HEK293 (cell line): ENCODE measurements around the gene PCYOX1L.

Source experiments
- CTCF ChIA-PET: fragments of 350-600 bp; formaldehyde crosslinking; extraction: SDS; loops from one replicate; lab custom pipeline; 2021; ENCODE audit warnings: antibody characterized with exemption; lab: Yijun Ruan, JAX
- POLR2A ChIA-PET: fragments of 300-600 bp; formaldehyde crosslinking; extraction: SDS; loops from one replicate; lab custom pipeline; 2020; ENCODE audit warnings: antibody characterized with exemption, inconsistent platforms; lab: Yijun Ruan, JAX
- H3K27ac ChIP-seq: fragments of 200-500 bp; sonication (Bioruptor generic); 2 replicates; pipeline ENCODE4 v1.5.1; 2014; ENCODE audit warnings: low read depth, low read length, control low read depth, inconsistent platforms; ENCODE audit errors: extremely low read depth
- H3K36me3 ChIP-seq, 2 experiments: fragments of 200-500 bp in 1 of 2; sonication (Bioruptor generic) in 1 of 2; 1 replicate in 1 of 2; 2 replicates in 1 of 2; pipeline ENCODE4 v1.5.1; 2014 to 2017; ENCODE audit warnings: inconsistent platforms in 2 of 2, low read length in 2 of 2; ENCODE audit not compliant: control insufficient read depth in 2 of 2, insufficient read depth in 1 of 2
- H3K4me1 ChIP-seq: fragments of 200-500 bp; sonication (Bioruptor generic); 2 replicates; pipeline ENCODE4 v1.5.1; 2014; ENCODE audit warnings: mild to moderate bottlenecking, low read length, inconsistent platforms; ENCODE audit not compliant: control insufficient read depth, insufficient read depth
- H3K4me3 ChIP-seq: 2 replicates; pipeline ENCODE4 v1.5.1; 2011; ENCODE audit warnings: low read depth, mild to moderate bottlenecking, control low read depth, low read length, moderate library complexity
- H3K9me3 ChIP-seq: fragments of 200-500 bp; sonication (Bioruptor generic); 2 replicates; pipeline ENCODE4 v1.5.1; 2014; ENCODE audit warnings: low read depth, low read length, inconsistent platforms; ENCODE audit not compliant: control insufficient read depth, insufficient read depth
- GLI4 ChIP-seq: fragments of 450-650 bp; formaldehyde crosslinking; IDR thresholded peaks from 2 replicates; pipeline ENCODE4 v1.5.1; 2016; ENCODE audit warnings: missing biosample characterization, missing genetic modification characterization
- HOXA7 ChIP-seq: sonication (generic); formaldehyde crosslinking; IDR thresholded peaks from 2 replicates; pipeline ENCODE4 v1.8.1; 2022; ENCODE audit warnings: missing genetic modification reagents, borderline replicate concordance
- HOXD13 ChIP-seq: sonication (generic); formaldehyde crosslinking; IDR thresholded peaks from 2 replicates; pipeline ENCODE4 v1.8.0; 2022; ENCODE audit warnings: missing genetic modification reagents, borderline replicate concordance
- RBAK ChIP-seq: fragments of 450-650 bp; formaldehyde crosslinking; IDR thresholded peaks from 2 replicates; pipeline ENCODE4 v1.5.1; 2016; ENCODE audit warnings: missing biosample characterization, missing genetic modification characterization
- SP2 ChIP-seq: fragments of 450-650 bp; formaldehyde crosslinking; IDR thresholded peaks from 2 replicates; pipeline ENCODE4 v1.5.1; 2016; ENCODE audit warnings: missing biosample characterization, missing genetic modification characterization
- YY2 ChIP-seq: fragments of 450-650 bp; formaldehyde crosslinking; IDR thresholded peaks from 2 replicates; pipeline ENCODE4 v1.5.1; 2016; ENCODE audit warnings: missing biosample characterization, missing genetic modification characterization
- ZNF114 ChIP-seq: fragments of 450-650 bp; formaldehyde crosslinking; IDR thresholded peaks from 2 replicates; pipeline ENCODE4 v1.5.0; 2017; ENCODE audit warnings: missing biosample characterization, missing genetic modification characterization
- ZNF121 ChIP-seq: fragments of 450-650 bp; formaldehyde crosslinking; IDR thresholded peaks from 2 replicates; pipeline ENCODE4 v1.5.1; 2016; ENCODE audit warnings: missing biosample characterization, missing genetic modification characterization
- ZNF132 ChIP-seq: fragments of 450-650 bp; formaldehyde crosslinking; IDR thresholded peaks from 2 replicates; pipeline ENCODE4 v1.5.1; 2017; ENCODE audit warnings: missing biosample characterization, missing genetic modification characterization, borderline replicate concordance
- ZNF138 ChIP-seq: fragments of 450-650 bp; formaldehyde crosslinking; IDR thresholded peaks from 2 replicates; pipeline ENCODE4 v1.5.1; 2016; ENCODE audit warnings: missing biosample characterization, missing genetic modification characterization, borderline replicate concordance
- ZNF239 ChIP-seq: fragments of 450-650 bp; formaldehyde crosslinking; IDR thresholded peaks from 2 replicates; pipeline ENCODE4 v1.5.1; 2016; ENCODE audit warnings: missing biosample characterization, missing genetic modification characterization
- ZNF341 ChIP-seq: fragments of 450-650 bp; formaldehyde crosslinking; IDR thresholded peaks from 2 replicates; pipeline ENCODE4; 2016; ENCODE audit warnings: low read depth, missing biosample characterization, missing genetic modification characterization
- ZNF433 ChIP-seq: fragments of 450-650 bp; formaldehyde crosslinking; IDR thresholded peaks from 2 replicates; pipeline ENCODE4 v1.5.1; 2016; ENCODE audit warnings: missing biosample characterization, missing genetic modification characterization, low read depth
- ZNF623 ChIP-seq: fragments of 450-650 bp; formaldehyde crosslinking; IDR thresholded peaks from 2 replicates; pipeline ENCODE4 v1.5.1; 2016; ENCODE audit warnings: missing biosample characterization, missing genetic modification characterization
- ZNF664 ChIP-seq: fragments of 450-650 bp; formaldehyde crosslinking; IDR thresholded peaks from 2 replicates; pipeline ENCODE4 v1.5.1; 2016; ENCODE audit warnings: missing biosample characterization, missing genetic modification characterization
- ZNF701 ChIP-seq: fragments of 450-650 bp; formaldehyde crosslinking; IDR thresholded peaks from 2 replicates; pipeline ENCODE4 v1.5.1; 2016; ENCODE audit warnings: missing biosample characterization, missing genetic modification characterization
- ZNF747 ChIP-seq: fragments of 450-650 bp; formaldehyde crosslinking; IDR thresholded peaks from 2 replicates; pipeline ENCODE4 v1.5.1; 2016; ENCODE audit warnings: missing biosample characterization, missing genetic modification characterization
- ZNF76 ChIP-seq: fragments of 450-650 bp; formaldehyde crosslinking; IDR thresholded peaks from 2 replicates; pipeline ENCODE4; 2016; ENCODE audit warnings: low read depth, missing biosample characterization, missing genetic modification characterization, borderline replicate concordance
- ZNF785 ChIP-seq: fragments of 450-650 bp; formaldehyde crosslinking; IDR thresholded peaks from 2 replicates; pipeline ENCODE4 v1.5.1; 2016; ENCODE audit warnings: missing biosample characterization, missing genetic modification characterization
- TF ChIP-seq, protein P1 (sequence below): fragments of 450-650 bp; formaldehyde crosslinking; IDR thresholded peaks from 2 replicates; pipeline ENCODE4 v1.5.1; 2016; ENCODE audit warnings: missing biosample characterization, missing genetic modification characterization
- TF ChIP-seq, protein P2 (sequence below): fragments of 450-650 bp; formaldehyde crosslinking; IDR thresholded peaks from 2 replicates; pipeline ENCODE4 v1.5.1; 2016; ENCODE audit warnings: missing biosample characterization, missing genetic modification characterization
- TF ChIP-seq, protein P3 (sequence below): fragments of 450-650 bp; formaldehyde crosslinking; IDR thresholded peaks from 2 replicates; pipeline ENCODE4 v1.5.1; 2016; ENCODE audit warnings: missing biosample characterization, missing genetic modification characterization

PCYOX1L gene

GRCh38 chr5:149379818-149380374 lies 22.1 kb downstream of the PCYOX1L start:
- POLR2A ChIA-PET: interaction anchor here (0.9 kb wide), 1 partner anchor 59 kb away, joined by 3 read pairs; no protein-coding TSS in a partner anchor
- no peak overlapping the region for H3K27ac ChIP-seq
- no peaks in the 10 kb centered on the region for H3K9me3 ChIP-seq
- no peak overlapping the region for H3K4me3 ChIP-seq
- TF ChIP-seq, protein P1, sequence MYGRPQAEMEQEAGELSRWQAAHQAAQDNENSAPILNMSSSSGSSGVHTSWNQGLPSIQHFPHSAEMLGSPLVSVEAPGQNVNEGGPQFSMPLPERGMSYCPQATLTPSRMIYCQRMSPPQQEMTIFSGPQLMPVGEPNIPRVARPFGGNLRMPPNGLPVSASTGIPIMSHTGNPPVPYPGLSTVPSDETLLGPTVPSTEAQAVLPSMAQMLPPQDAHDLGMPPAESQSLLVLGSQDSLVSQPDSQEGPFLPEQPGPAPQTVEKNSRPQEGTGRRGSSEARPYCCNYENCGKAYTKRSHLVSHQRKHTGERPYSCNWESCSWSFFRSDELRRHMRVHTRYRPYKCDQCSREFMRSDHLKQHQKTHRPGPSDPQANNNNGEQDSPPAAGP (tag by site-specific recombination): no peak
- TF ChIP-seq ZNF132: no peak
- TF ChIP-seq ZNF664 (tag by site-specific recombination): peak; percentile 75
- CTCF ChIA-PET: interaction anchor here (0.7 to 11.8 kb wide), 8 partner anchors 9 to 111 kb away, joined by 3 to 205 read pairs (median 4); no protein-coding TSS in a partner anchor
- no peaks in the 10 kb centered on the region for H3K36me3 ChIP-seq
- H3K4me1 ChIP-seq: no peaks in the 10 kb centered on the region

DNA sequence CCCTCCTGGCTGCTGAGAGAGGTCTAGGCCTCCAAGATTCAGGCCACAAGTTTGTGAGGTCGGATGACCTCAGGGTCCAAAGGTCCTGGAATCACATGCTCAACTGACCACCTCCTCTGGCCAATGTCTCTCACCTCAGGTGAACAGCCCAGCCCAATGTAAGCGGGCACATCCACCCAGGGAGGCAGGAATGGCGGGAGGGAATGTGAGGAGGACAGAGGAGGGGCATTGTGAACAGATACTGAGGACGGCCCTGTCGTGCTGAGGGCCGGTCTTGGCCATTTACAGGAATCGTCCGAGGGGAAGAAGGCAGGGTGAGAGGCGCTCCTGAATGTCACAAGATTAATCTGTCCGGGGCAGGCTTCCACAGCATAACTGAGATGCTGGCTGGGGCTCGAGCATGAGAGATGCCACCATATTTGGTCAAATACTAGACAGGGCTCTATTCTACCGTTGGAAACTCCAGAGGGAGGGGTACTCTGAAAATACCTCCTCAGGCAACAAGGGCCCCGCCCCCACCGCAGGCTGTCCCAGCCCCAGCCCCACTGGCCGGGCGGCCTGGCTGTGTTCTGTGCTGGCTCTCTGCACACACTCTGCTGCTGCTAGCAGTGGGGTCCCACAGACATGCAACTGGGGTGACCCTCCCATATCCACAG lies 22.7 kb downstream of the PCYOX1L start:
- no peaks in the 10 kb centered on the region for H3K9me3 ChIP-seq
- H3K4me3 ChIP-seq: no peak overlapping the region
- H3K27ac ChIP-seq: no peak overlapping the region
- no peak for TF ChIP-seq ZNF433 (tag by site-specific recombination)
- no peak for TF ChIP-seq ZNF114
- TF ChIP-seq ZNF341 (tag by site-specific recombination): peak; percentile 32; the same call in 1 of the 2 replicates
- TF ChIP-seq, all 188 proteins: peak for 1
- Histone ChIP-seq H3K36me3 (no peaks in the 10 kb centered on the region), H3K4me1 (no peaks in the 10 kb centered on the region)
- ChIA-PET CTCF (interaction anchor here (0.8 to 11.8 kb wide), 23 partner anchors 7 to 191 kb away, joined by 3 to 205 read pairs (median 8); partner anchors contain the start of gene GRPEL2), POLR2A (interaction anchor here (0.9 kb wide), 1 partner anchor 60 kb away, joined by 3 read pairs; no protein-coding TSS in a partner anchor)

- TF ChIP-seq, protein P2, sequence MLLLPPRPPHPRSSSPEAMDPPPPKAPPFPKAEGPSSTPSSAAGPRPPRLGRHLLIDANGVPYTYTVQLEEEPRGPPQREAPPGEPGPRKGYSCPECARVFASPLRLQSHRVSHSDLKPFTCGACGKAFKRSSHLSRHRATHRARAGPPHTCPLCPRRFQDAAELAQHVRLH (tag by site-specific recombination): no peak
- TF ChIP-seq ZNF121 (tag by site-specific recombination) (no peak), HOXD13 (CRISPR knock-in tag) (no peak), ZNF701 (tag by site-specific recombination) (no peak), RBAK (tag by site-specific recombination) (no peak), ZNF138 (tag by site-specific recombination) (no peak), GLI4 (tag by site-specific recombination) (no peak), ZNF785 (tag by site-specific recombination) (no peak), YY2 (no peak), ZNF747 (tag by site-specific recombination) (no peak), ZNF623 (tag by site-specific recombination) (no peak), ZNF76 (tag by site-specific recombination) (no peak), SP2 (no peak), HOXA7 (CRISPR knock-in tag) (no peak), ZNF239 (no peak)
- TF ChIP-seq, protein P3, sequence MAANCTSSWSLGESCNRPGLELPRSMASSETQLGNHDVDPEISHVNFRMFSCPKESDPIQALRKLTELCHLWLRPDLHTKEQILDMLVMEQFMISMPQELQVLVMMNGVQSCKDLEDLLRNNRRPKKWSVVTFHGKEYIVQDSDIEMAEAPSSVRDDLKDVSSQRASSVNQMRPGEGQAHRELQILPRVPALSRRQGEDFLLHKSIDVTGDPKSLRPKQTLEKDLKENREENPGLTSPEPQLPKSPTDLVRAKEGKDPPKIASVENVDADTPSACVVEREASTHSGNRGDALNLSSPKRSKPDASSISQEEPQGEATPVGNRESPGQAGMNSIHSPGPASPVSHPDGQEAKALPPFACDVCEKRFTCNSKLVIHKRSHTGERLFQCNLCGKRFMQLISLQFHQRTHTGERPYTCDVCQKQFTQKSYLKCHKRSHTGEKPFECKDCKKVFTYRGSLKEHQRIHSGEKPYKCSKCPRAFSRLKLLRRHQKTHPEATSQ (tag by site-specific recombination): no peak
- Histone ChIP-seq H3K4me3 (no peak overlapping the region), H3K9me3 (no peaks in the 10 kb centered on the region), H3K36me3 (no peaks in the 10 kb centered on the region), H3K4me1 (no peaks in the 10 kb centered on the region), H3K27ac (no peak overlapping the region)
- ChIA-PET CTCF (interaction anchor here (0.6 to 11.8 kb wide), 35 partner anchors 8 to 237 kb away, joined by 3 to 205 read pairs (median 5); partner anchors contain the start of gene GRPEL2), POLR2A (no interaction called here)
Observed at GRCh38 chr5:149381261-149381985, 23.6 kb downstream of the PCYOX1L start.
